K562 (cell line): ENCODE data around the gene N4BP2. TPM values are rescaled to one million over a fixed set of nuclear protein-coding genes. Genes with fewer than 3 reads are reported as not detected.

Experiments
- BRD4 ChIP-seq: fragments of 200-600 bp; sonication (generic); IDR thresholded peaks from 2 replicates; pipeline ENCODE4 v1.6.1; 2017; ENCODE audit warnings: inconsistent platforms
- CHD2 ChIP-seq: IDR thresholded peaks from 2 replicates; pipeline ENCODE4 v1.6.1; 2011; ENCODE audit warnings: low read depth, low read length
- GTF2A2 ChIP-seq: IDR thresholded peaks from 2 replicates; pipeline ENCODE4 v1.6.1; 2016; ENCODE audit warnings: mild to moderate bottlenecking, missing genetic modification characterization, missing compliant biosample characterization
- NFIC ChIP-seq: fragments of 450-650 bp; IDR thresholded peaks from 2 replicates; pipeline ENCODE4 v1.6.1; 2017; ENCODE audit warnings: mild to moderate bottlenecking, inconsistent platforms
- TSHZ1 ChIP-seq: fragments of 250-450 bp; sonication (Bioruptor Pico); IDR thresholded peaks from 2 replicates; pipeline ENCODE4 v1.4.0; 2020; ENCODE audit warnings: mild to moderate bottlenecking, moderate library complexity
- ZBTB49 ChIP-seq: sonication (generic); formaldehyde crosslinking; IDR thresholded peaks from 2 replicates; pipeline ENCODE4 v1.8.0; 2022; ENCODE audit warnings: missing genetic modification reagents, mild to moderate bottlenecking, borderline replicate concordance
- ZBTB7A ChIP-seq: IDR thresholded peaks from 2 replicates; pipeline ENCODE4 v1.6.1; 2011; ENCODE audit warnings: low read depth, mild to moderate bottlenecking, low read length, moderate library complexity, borderline replicate concordance; ENCODE audit not compliant: control insufficient read depth
- ZNF165 ChIP-seq: fragments of 250-450 bp; sonication (Bioruptor Pico); IDR thresholded peaks from 2 replicates; pipeline ENCODE4 v1.4.0; 2020; ENCODE audit warnings: borderline replicate concordance
- polyA plus RNA-seq, 8 experiments: library from polyadenylated mRNA; depleted of rRNA in 4 of 8; stranded (reverse) in 5 of 8; unstranded in 3 of 8; fragments of >200 nt; fragmentation: Nextera tagmentation in 2 of 8; fragmentation: Illumina TruSeq in 1 of 8; extraction: Ambion mirVana in 2 of 8; extraction: Trizol in 1 of 8; gene quantifications; 2 replicates each; pipeline versions ENCODE4 v1.2.1 to v1.2.3, GENCODE V29; 2011 to 2014; ENCODE audit warnings: inconsistent platforms in 1 of 8, missing spikeins in 1 of 8
- total RNA-seq, 7 experiments: library from RNA; depleted of rRNA in 6 of 7; stranded (reverse); fragments of >200 nt in 6 of 7; fragmentation: Illumina TruSeq in 2 of 7; extraction: Trizol in 2 of 7; gene quantifications; 2 replicates each; pipeline versions ENCODE4 v1.2.1 to v1.2.3, GENCODE V29; 2011 to 2021; ENCODE audit warnings: low replicate concordance in 1 of 7
- TF ChIP-seq, protein P1 (sequence below), 2 experiments: fragments of 450-650 bp in 1 of 2; sonication (generic) in 1 of 2; formaldehyde crosslinking in 1 of 2; IDR thresholded peaks; 2 replicates each; pipeline versions ENCODE4 v1.7.1 to v1.9.0; 2016 to 2022; ENCODE audit warnings: inconsistent platforms in 1 of 2, mild to moderate bottlenecking in 1 of 2, missing genetic modification reagents in 1 of 2
- TF ChIP-seq, protein P2 (sequence below): sonication (generic); formaldehyde crosslinking; IDR thresholded peaks from 2 replicates; pipeline ENCODE4 v1.5.0; 2020; ENCODE audit warnings: missing genetic modification reagents

Gene N4BP2
- total and polyA plus RNA-seq, 9 of the 15 experiments (the other 6 are each of a cell fraction or from before 2014, with no cell fraction given), result 2.7 to 12.6 (median 7.6) TPM

DNA sequence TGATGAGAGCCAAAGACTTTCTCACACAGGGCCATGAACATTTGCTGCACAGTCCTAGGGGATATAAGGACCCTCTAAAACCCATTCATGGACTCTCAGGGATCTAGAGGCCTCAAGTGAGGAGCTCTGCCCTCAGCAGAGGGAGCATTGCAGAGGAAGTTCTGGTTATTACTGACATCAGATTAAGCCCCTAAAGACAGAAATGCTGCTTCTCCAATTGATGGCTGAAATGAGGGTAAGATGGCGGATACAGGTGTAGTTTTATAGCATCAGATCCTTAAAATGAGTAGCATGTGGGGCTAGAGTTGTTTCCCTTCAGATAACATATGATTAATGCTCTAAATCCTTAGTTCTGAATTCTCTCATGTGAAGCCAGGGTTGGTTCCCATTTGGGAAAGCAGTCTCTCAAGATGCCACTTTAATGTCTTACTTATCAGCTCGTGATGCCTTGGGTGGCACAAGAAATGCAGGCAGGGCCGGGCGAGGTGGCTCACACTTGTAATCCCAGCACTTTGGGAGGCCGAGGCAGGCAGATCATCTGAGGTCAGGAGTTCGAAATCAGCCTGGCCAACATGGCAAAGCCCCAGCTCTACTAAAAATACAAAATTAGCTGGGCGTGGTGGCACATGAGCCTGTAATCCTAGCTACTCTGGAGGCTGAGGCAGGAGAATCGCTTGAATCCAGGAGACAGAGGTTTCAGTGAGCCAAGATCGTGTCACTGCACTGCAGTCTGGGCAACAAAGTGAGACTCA is 148.0 kb downstream of the N4BP2 start (continued):
- no peak for TF ChIP-seq ZBTB49 (CRISPR knock-in tag)
- TF ChIP-seq, protein P1, sequence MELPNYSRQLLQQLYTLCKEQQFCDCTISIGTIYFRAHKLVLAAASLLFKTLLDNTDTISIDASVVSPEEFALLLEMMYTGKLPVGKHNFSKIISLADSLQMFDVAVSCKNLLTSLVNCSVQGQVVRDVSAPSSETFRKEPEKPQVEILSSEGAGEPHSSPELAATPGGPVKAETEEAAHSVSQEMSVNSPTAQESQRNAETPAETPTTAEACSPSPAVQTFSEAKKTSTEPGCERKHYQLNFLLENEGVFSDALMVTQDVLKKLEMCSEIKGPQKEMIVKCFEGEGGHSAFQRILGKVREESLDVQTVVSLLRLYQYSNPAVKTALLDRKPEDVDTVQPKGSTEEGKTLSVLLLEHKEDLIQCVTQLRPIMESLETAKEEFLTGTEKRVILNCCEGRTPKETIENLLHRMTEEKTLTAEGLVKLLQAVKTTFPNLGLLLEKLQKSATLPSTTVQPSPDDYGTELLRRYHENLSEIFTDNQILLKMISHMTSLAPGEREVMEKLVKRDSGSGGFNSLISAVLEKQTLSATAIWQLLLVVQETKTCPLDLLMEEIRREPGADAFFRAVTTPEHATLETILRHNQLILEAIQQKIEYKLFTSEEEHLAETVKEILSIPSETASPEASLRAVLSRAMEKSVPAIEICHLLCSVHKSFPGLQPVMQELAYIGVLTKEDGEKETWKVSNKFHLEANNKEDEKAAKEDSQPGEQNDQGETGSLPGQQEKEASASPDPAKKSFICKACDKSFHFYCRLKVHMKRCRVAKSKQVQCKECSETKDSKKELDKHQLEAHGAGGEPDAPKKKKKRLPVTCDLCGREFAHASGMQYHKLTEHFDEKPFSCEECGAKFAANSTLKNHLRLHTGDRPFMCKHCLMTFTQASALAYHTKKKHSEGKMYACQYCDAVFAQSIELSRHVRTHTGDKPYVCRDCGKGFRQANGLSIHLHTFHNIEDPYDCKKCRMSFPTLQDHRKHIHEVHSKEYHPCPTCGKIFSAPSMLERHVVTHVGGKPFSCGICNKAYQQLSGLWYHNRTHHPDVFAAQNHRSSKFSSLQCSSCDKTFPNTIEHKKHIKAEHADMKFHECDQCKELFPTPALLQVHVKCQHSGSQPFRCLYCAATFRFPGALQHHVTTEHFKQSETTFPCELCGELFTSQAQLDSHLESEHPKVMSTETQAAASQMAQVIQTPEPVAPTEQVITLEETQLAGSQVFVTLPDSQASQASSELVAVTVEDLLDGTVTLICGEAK (IDR thresholded peaks at IDR 0.05), result no peak
- TF ChIP-seq, protein P1 (CRISPR knock-in tag; IDR thresholded peaks at IDR 0.05), result no peak
- no peak; the same call in 1 of the 2 replicates for TF ChIP-seq BRD4
- no peak for TF ChIP-seq CHD2
- peak; percentile 22; the same call in 1 of the 2 replicates for TF ChIP-seq ZNF165 (CRISPR knock-in tag)
- 0 out of 2 replicates have a peak, but pooled peaks have one; percentile 26 for TF ChIP-seq TSHZ1 (CRISPR knock-in tag)
- TF ChIP-seq GTF2A2 (tag), result 0 out of 2 replicates have a peak, but pooled peaks have one; percentile 69
- TF ChIP-seq NFIC, result no peak
- TF ChIP-seq ZBTB7A, result no peak
- TF ChIP-seq, protein P2, sequence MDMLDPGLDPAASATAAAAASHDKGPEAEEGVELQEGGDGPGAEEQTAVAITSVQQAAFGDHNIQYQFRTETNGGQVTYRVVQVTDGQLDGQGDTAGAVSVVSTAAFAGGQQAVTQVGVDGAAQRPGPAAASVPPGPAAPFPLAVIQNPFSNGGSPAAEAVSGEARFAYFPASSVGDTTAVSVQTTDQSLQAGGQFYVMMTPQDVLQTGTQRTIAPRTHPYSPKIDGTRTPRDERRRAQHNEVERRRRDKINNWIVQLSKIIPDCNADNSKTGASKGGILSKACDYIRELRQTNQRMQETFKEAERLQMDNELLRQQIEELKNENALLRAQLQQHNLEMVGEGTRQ, result no peak
